UCSD-AML1 (cell line): Measurements from ENCODE around the gene USP32.
A peak's percentile ranks its signal among the peaks of the same experiment; 100 is the strongest.

Experiments
- DNase-seq: peaks from one replicate; lab custom pipeline; 2025; ENCODE audit not compliant: unreplicated experiment; lab: John Stamatoyannopoulos, UW

Gene USP32

GRCh38 chr17:60139438-60140285 lies 252.3 kb downstream of the USP32 start:
- peak; percentile 65 for DNase-seq

GRCh38 chr17:60138769-60139437 lies 253.0 kb downstream of the USP32 start:
- DNase-seq = no peak

- DNase-seq = no peak
Observed at GRCh38 chr17:60137731-60138130, 254.2 kb downstream of the USP32 start.

GRCh38 chr17:60135951-60136666 lies 255.8 kb downstream of the USP32 start:
- DNase-seq = no peak

- DNase-seq = peak; percentile 89
Observed at GRCh38 chr17:60135151-60135950, 256.6 kb downstream of the USP32 start.

GRCh38 chr17:60134396-60135150 lies 257.4 kb downstream of the USP32 start:
- peak; percentile 48 for DNase-seq

GRCh38 chr17:60130466-60130865 lies 261.5 kb downstream of the USP32 start:
- no peak for DNase-seq

GRCh38 chr17:60129164-60129563 lies 262.8 kb downstream of the USP32 start:
- DNase-seq = no peak
